Measurements from ENCODE around the gene SRRM3. TPM values are rescaled to one million over a fixed set of nuclear protein-coding genes. Genes with fewer than 3 reads are reported as not detected.

SRRM3 gene
- polyA plus RNA-seq, 2 donors = 10.4 to 23.6 TPM

- Histone ChIP-seq H3K4me1 (ENCODE audit: control insufficient read depth in 2 of 2, insufficient read depth in 2 of 2, low read length in 1 of 2) (peaks cover 0 to 5% of the 10 kb centered on the region in 2 donors), H3K36me3 (ENCODE audit: control insufficient read depth in 2 of 2, insufficient read depth in 2 of 2, low read length in 1 of 2) (no peaks in the 10 kb centered on the region), H3K27me3 (ENCODE audit: control insufficient read depth in 1 of 2, insufficient read depth in 2 of 2, low read length in 2 of 2) (peaks cover 0 to 8% of the 10 kb centered on the region in 2 donors), H3K4me3 (ENCODE audit: low read depth in 1 of 2, low read length in 2 of 2) (no peak overlapping the region), H3K27ac (ENCODE audit: low read depth in 2 of 2, low read length in 1 of 2) (no peak overlapping the region), H3K9me3 (ENCODE audit: control insufficient read depth in 2 of 2, insufficient read depth in 1 of 2, low read depth in 1 of 2, low read length in 1 of 2) (no peaks in the 10 kb centered on the region)
- 80 to 94% methylated on average over 4 of the region's 4 CpGs for WGBS, 2 donors
These were observed 53.1 kb downstream of the SRRM3 start for GRCh38 chr7:76254781-76255180.

GRCh38 chr7:76257973-76258372 is 56.3 kb downstream of the SRRM3 start:
- H3K9me3 ChIP-seq (ENCODE audit: control insufficient read depth in 2 of 2, insufficient read depth in 1 of 2, low read depth in 1 of 2, low read length in 1 of 2) = no peaks in the 10 kb centered on the region
- 48 to 61% methylated on average over 8 of the region's 8 CpGs for WGBS, 2 donors
- peaks cover 0 to 17% of the 10 kb centered on the region in 2 donors for H3K27me3 ChIP-seq (ENCODE audit: control insufficient read depth in 1 of 2, insufficient read depth in 2 of 2, low read length in 2 of 2)

GRCh38 chr7:76259124-76260093 is 57.7 kb downstream of the SRRM3 start:
- Histone ChIP-seq H3K4me3 (ENCODE audit: low read depth in 1 of 2, low read length in 2 of 2) (no peak overlapping the region), H3K4me1 (ENCODE audit: control insufficient read depth in 2 of 2, insufficient read depth in 2 of 2, low read length in 1 of 2) (peaks cover 0 to 6% of the 10 kb centered on the region in 2 donors), H3K27me3 (ENCODE audit: control insufficient read depth in 1 of 2, insufficient read depth in 2 of 2, low read length in 2 of 2) (peaks cover 0 to 17% of the 10 kb centered on the region in 2 donors), H3K27ac (ENCODE audit: low read depth in 2 of 2, low read length in 1 of 2) (no peak overlapping the region), H3K36me3 (ENCODE audit: control insufficient read depth in 2 of 2, insufficient read depth in 2 of 2, low read length in 1 of 2) (no peaks in the 10 kb centered on the region), H3K9me3 (ENCODE audit: control insufficient read depth in 2 of 2, insufficient read depth in 1 of 2, low read depth in 1 of 2, low read length in 1 of 2) (no peaks in the 10 kb centered on the region)
- WGBS, 2 donors = 18 to 22% methylated on average over 43 to 50 of the region's 50 CpGs

More at GRCh38 chr7:76257973-76258372, 56.3 kb downstream of the SRRM3 start:
- Histone ChIP-seq H3K4me1 (ENCODE audit: control insufficient read depth in 2 of 2, insufficient read depth in 2 of 2, low read length in 1 of 2) (peaks cover 0 to 6% of the 10 kb centered on the region in 2 donors), H3K27ac (ENCODE audit: low read depth in 2 of 2, low read length in 1 of 2) (no peak overlapping the region), H3K4me3 (ENCODE audit: low read depth in 1 of 2, low read length in 2 of 2) (no peak overlapping the region), H3K36me3 (ENCODE audit: control insufficient read depth in 2 of 2, insufficient read depth in 2 of 2, low read length in 1 of 2) (no peaks in the 10 kb centered on the region)

- H3K9me3 ChIP-seq (ENCODE audit: control insufficient read depth in 2 of 2, insufficient read depth in 1 of 2, low read depth in 1 of 2, low read length in 1 of 2) = no peaks in the 10 kb centered on the region
- H3K27me3 ChIP-seq (ENCODE audit: control insufficient read depth in 1 of 2, insufficient read depth in 2 of 2, low read length in 2 of 2) = peaks cover 0 to 17% of the 10 kb centered on the region in 2 donors
- 2 to 9% methylated on average over 15 to 28 of the region's 28 CpGs for WGBS, 2 donors
These were observed 58.5 kb downstream of the SRRM3 start for GRCh38 chr7:76260171-76260703.

GRCh38 chr7:76261329-76261728 is 59.6 kb downstream of the SRRM3 start:
- Histone ChIP-seq H3K4me1 (ENCODE audit: control insufficient read depth in 2 of 2, insufficient read depth in 2 of 2, low read length in 1 of 2) (peaks cover 0 to 6% of the 10 kb centered on the region in 2 donors), H3K27me3 (ENCODE audit: control insufficient read depth in 1 of 2, insufficient read depth in 2 of 2, low read length in 2 of 2) (peaks cover 0 to 17% of the 10 kb centered on the region in 2 donors), H3K9me3 (ENCODE audit: control insufficient read depth in 2 of 2, insufficient read depth in 1 of 2, low read depth in 1 of 2, low read length in 1 of 2) (no peaks in the 10 kb centered on the region), H3K27ac (ENCODE audit: low read depth in 2 of 2, low read length in 1 of 2) (no peak overlapping the region), H3K4me3 (ENCODE audit: low read depth in 1 of 2, low read length in 2 of 2) (no peak overlapping the region), H3K36me3 (ENCODE audit: control insufficient read depth in 2 of 2, insufficient read depth in 2 of 2, low read length in 1 of 2) (no peaks in the 10 kb centered on the region)
- 89% methylated on average over 11 of the region's 11 CpGs for WGBS, 2 donors

More at GRCh38 chr7:76260171-76260703, 58.5 kb downstream of the SRRM3 start:
- H3K4me3 ChIP-seq (ENCODE audit: low read depth in 1 of 2, low read length in 2 of 2) = no peak overlapping the region
- H3K4me1 ChIP-seq (ENCODE audit: control insufficient read depth in 2 of 2, insufficient read depth in 2 of 2, low read length in 1 of 2) = peaks cover 0 to 6% of the 10 kb centered on the region in 2 donors
- no peak overlapping the region for H3K27ac ChIP-seq (ENCODE audit: low read depth in 2 of 2, low read length in 1 of 2)
- H3K36me3 ChIP-seq (ENCODE audit: control insufficient read depth in 2 of 2, insufficient read depth in 2 of 2, low read length in 1 of 2) = no peaks in the 10 kb centered on the region

- peaks cover 0 to 17% of the 10 kb centered on the region in 2 donors for H3K27me3 ChIP-seq (ENCODE audit: control insufficient read depth in 1 of 2, insufficient read depth in 2 of 2, low read length in 2 of 2)
- H3K27ac ChIP-seq (ENCODE audit: low read depth in 2 of 2, low read length in 1 of 2) = no peak overlapping the region
- no peaks in the 10 kb centered on the region for H3K9me3 ChIP-seq (ENCODE audit: control insufficient read depth in 2 of 2, insufficient read depth in 1 of 2, low read depth in 1 of 2, low read length in 1 of 2)
- WGBS, 2 donors = 55 to 62% methylated on average over 4 of the region's 4 CpGs
- no peaks in the 10 kb centered on the region for H3K36me3 ChIP-seq (ENCODE audit: control insufficient read depth in 2 of 2, insufficient read depth in 2 of 2, low read length in 1 of 2)
- H3K4me3 ChIP-seq (ENCODE audit: low read depth in 1 of 2, low read length in 2 of 2) = no peak overlapping the region
- peaks cover under 1 to 6% of the 10 kb centered on the region in 2 donors for H3K4me1 ChIP-seq (ENCODE audit: control insufficient read depth in 2 of 2, insufficient read depth in 2 of 2, low read length in 1 of 2)
These were observed 60.2 kb downstream of the SRRM3 start for GRCh38 chr7:76261931-76262330.

GRCh38 chr7:76262683-76263402 is 61.1 kb downstream of the SRRM3 start:
- peaks cover 0 to 18% of the 10 kb centered on the region in 2 donors for H3K27me3 ChIP-seq (ENCODE audit: control insufficient read depth in 1 of 2, insufficient read depth in 2 of 2, low read length in 2 of 2)
- H3K9me3 ChIP-seq (ENCODE audit: control insufficient read depth in 2 of 2, insufficient read depth in 1 of 2, low read depth in 1 of 2, low read length in 1 of 2) = no peaks in the 10 kb centered on the region
- H3K4me1 ChIP-seq (ENCODE audit: control insufficient read depth in 2 of 2, insufficient read depth in 2 of 2, low read length in 1 of 2) = peaks cover 6 to 7% of the 10 kb centered on the region in 2 donors
- no peak overlapping the region for H3K4me3 ChIP-seq (ENCODE audit: low read depth in 1 of 2, low read length in 2 of 2)
- H3K36me3 ChIP-seq (ENCODE audit: control insufficient read depth in 2 of 2, insufficient read depth in 2 of 2, low read length in 1 of 2) = no peaks in the 10 kb centered on the region
- H3K27ac ChIP-seq (ENCODE audit: low read depth in 2 of 2, low read length in 1 of 2) = no peak overlapping the region
- WGBS, 2 donors = 69 to 71% methylated on average over 7 of the region's 7 CpGs

- no peak overlapping the region for H3K4me3 ChIP-seq (ENCODE audit: low read depth in 1 of 2, low read length in 2 of 2)
- H3K9me3 ChIP-seq (ENCODE audit: control insufficient read depth in 2 of 2, insufficient read depth in 1 of 2, low read depth in 1 of 2, low read length in 1 of 2) = no peaks in the 10 kb centered on the region
- H3K36me3 ChIP-seq (ENCODE audit: control insufficient read depth in 2 of 2, insufficient read depth in 2 of 2, low read length in 1 of 2) = no peaks in the 10 kb centered on the region
- 81 to 91% methylated on average over 7 of the region's 7 CpGs for WGBS, 2 donors
- peaks cover 0 to 8% of the 10 kb centered on the region in 2 donors for H3K27me3 ChIP-seq (ENCODE audit: control insufficient read depth in 1 of 2, insufficient read depth in 2 of 2, low read length in 2 of 2)
- peaks cover 5 to 6% of the 10 kb centered on the region in 2 donors for H3K4me1 ChIP-seq (ENCODE audit: control insufficient read depth in 2 of 2, insufficient read depth in 2 of 2, low read length in 1 of 2)
- H3K27ac ChIP-seq (ENCODE audit: low read depth in 2 of 2, low read length in 1 of 2) = no peak overlapping the region
These were observed 63.6 kb downstream of the SRRM3 start for GRCh38 chr7:76265299-76265698.
